Cardiac fibroblast (primary cell): ENCODE measurements around the gene EFNA3.

ENCODE experiments used
- DNase-seq, 2 donors: peaks; one replicate each; pipeline versions ENCODE4 v3.0.0 to v3.0.0-alpha.2; 2010; ENCODE audit warnings: low read depth in 2 of 2
- H3K4me3 ChIP-seq, 2 donors: replicated peaks in 1 of 2; 1 replicate in 1 of 2; 2 replicates in 1 of 2; pipeline ENCODE4 v1.5.1; 2011; ENCODE audit warnings: low read depth in 2 of 2, low read length in 2 of 2, mild to moderate bottlenecking in 2 of 2, moderate library complexity in 1 of 2
- TF ChIP-seq, protein P1 (sequence below): IDR thresholded peaks from one replicate; pipeline ENCODE4 v1.5.1; 2011; ENCODE audit warnings: low read depth, mild to moderate bottlenecking, low read length, inconsistent platforms

EFNA3 gene

DNA sequence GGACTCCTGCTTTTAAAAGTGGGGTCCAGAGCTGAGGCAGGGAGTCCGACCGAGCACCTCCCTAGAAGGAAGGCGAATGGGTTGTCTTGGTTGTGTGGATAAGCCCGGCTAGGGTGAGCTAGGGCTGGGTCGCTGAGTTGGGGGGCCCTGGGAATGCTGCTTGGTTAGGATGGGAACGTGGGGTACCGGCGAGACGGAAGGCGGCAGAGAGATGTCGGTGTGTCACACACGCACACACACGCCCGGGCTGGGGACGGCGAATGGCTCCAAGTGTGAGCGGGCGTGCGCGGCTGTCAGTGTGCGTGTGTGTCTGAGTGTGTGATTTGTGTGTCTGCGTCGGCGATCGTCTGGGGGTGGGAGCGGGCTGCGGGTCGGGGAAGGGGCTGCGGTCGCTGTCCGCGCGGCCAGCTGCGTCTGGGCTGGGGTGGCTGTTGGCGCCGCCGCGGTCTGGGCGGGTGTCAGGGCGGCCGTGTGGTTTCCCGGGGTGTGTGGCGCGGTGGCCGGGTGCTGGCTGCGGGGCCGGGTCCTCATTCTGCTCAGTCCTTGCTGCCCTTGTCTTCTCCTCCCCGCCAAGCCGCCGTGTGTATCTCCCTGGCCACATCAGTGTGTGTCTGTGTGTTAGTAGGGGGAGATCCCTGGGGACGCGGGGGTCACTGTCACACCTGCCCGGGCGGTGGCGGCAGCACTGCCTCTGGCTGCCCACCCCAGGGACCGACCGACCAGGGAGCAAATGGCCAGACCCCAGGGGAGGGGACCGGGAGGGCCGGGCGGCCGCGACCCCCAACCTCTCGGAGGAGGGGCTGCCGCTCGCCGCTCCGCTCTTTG lies 1.1 kb downstream of the EFNA3 start:
- no peak for DNase-seq
- no peak overlapping the region for H3K4me3 ChIP-seq
- TF ChIP-seq, protein P1, sequence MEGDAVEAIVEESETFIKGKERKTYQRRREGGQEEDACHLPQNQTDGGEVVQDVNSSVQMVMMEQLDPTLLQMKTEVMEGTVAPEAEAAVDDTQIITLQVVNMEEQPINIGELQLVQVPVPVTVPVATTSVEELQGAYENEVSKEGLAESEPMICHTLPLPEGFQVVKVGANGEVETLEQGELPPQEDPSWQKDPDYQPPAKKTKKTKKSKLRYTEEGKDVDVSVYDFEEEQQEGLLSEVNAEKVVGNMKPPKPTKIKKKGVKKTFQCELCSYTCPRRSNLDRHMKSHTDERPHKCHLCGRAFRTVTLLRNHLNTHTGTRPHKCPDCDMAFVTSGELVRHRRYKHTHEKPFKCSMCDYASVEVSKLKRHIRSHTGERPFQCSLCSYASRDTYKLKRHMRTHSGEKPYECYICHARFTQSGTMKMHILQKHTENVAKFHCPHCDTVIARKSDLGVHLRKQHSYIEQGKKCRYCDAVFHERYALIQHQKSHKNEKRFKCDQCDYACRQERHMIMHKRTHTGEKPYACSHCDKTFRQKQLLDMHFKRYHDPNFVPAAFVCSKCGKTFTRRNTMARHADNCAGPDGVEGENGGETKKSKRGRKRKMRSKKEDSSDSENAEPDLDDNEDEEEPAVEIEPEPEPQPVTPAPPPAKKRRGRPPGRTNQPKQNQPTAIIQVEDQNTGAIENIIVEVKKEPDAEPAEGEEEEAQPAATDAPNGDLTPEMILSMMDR = no peak

DNA sequence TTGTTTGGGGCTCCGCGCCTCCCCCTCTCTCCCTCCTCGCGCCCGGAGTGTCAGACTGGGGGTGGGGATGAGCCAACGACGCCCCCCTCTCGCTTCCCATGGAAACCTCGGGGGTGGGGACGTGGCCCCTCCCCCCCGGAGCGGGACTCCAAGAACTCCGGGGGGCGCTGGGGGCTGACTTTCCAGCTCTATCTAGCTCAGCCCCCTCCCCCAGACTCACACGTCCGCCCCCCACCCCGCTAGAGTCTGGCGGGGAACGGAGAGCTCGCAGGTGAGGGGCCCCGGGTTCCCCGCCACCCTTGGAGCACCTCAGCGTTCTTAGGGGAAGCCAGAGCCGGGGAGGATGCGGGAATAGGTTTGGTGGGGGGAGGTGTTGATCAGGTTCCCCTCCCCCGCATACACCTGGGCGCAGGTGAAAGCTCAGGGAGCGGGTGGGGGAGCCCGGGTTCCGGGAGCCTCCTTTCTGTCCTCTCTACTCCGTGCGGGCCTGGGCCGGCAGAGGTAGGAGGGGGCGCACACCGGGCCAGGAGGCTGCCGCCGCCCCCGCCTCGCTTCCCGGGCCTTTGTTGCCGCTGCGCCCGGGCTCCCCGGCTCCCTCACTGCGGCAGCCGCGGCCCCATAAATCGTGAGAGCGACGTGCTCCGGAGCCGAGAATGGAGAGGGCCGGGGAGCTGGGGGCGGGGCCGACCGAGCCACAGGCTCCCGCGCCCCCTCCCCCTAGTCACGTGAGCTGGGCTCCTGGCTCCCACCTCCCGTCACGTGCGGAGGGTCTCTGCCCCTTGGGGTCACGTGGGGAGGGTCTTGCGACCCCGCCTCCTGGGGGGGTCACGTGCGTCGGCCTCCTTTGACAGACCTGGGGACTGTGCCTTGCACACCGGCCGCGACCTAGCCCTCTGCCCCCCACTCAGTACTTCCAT lies 1.9 kb downstream of the EFNA3 start:
- TF ChIP-seq, protein P1 = no peak
- H3K4me3 ChIP-seq = no peak overlapping the region
- DNase-seq = no peak

GRCh38 chr1:155081472-155082300 lies 3.0 kb downstream of the EFNA3 start:
- TF ChIP-seq, protein P1 = no peak
- H3K4me3 ChIP-seq = peak overlapping the region in 1 of 2 donors; percentile 5
- DNase-seq = no peak

- DNase-seq = no peak
- TF ChIP-seq, protein P1 = no peak
- H3K4me3 ChIP-seq = no peak overlapping the region
These were observed 3.8 kb downstream of the EFNA3 start for GRCh38 chr1:155082301-155083051.

DNA sequence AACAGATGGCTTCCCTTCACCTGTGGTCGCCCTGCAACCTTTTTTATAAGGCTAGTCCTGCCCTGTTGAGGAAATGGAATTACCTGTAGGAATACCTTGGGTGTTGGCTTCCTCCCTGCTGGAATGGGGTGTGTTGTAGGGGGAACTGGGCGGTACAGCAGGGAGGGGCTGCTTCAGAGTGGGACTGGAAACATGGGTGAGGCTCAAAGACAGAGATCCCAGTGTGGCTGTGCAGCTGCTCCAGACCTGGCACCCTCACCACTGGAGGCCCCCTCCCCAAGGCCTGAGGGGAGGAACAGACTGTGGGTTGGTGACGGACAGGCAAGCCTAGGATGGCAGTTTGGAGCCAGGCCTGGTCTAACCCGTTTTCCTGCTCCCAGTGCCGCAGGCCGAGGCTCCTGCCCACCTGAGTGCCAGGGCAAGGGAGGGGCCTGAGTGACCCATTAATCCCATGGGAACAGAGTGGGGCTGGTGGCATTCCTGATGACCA lies 4.5 kb downstream of the EFNA3 start:
- H3K4me3 ChIP-seq = no peak overlapping the region
- no peak for DNase-seq
- TF ChIP-seq, protein P1 = no peak
